ENCODE data around the gene ANKRD27.

Gene ANKRD27

GRCh38 chr19:32650671-32651070 is 24.3 kb downstream of the ANKRD27 start:
- DNase-seq (ENCODE audit: low read depth): no peak
- Histone ChIP-seq H3K9ac (ENCODE audit: low read length) (no peak overlapping the region), H3K27me3 (replicated peaks; ENCODE audit: control insufficient read depth, insufficient read depth, low read length) (no peaks in the 10 kb centered on the region)

GRCh38 chr19:32649751-32650150 is 25.2 kb downstream of the ANKRD27 start:
- no peak for DNase-seq (ENCODE audit: low read depth)
- H3K4me1 ChIP-seq (ENCODE audit: control insufficient read depth, insufficient read depth, low read length): peaks cover 22% of the 10 kb centered on the region
- H3K9ac ChIP-seq (ENCODE audit: low read length): no peak overlapping the region
- H3K9me3 ChIP-seq (ENCODE audit: control insufficient read depth, low read length): no peaks in the 10 kb centered on the region
- H3K4me3 ChIP-seq (ENCODE audit: low read length): no peak overlapping the region
- H3K27me3 ChIP-seq (replicated peaks; ENCODE audit: control insufficient read depth, insufficient read depth, low read length): no peaks in the 10 kb centered on the region
- H3K36me3 ChIP-seq (ENCODE audit: control insufficient read depth, insufficient read depth, low read length, severe bottlenecking): peaks cover 18% of the 10 kb centered on the region

More at GRCh38 chr19:32650671-32651070, 24.3 kb downstream of the ANKRD27 start:
- H3K9me3 ChIP-seq (ENCODE audit: control insufficient read depth, low read length): no peaks in the 10 kb centered on the region
- H3K4me1 ChIP-seq (ENCODE audit: control insufficient read depth, insufficient read depth, low read length): peaks cover 22% of the 10 kb centered on the region
- H3K4me3 ChIP-seq (ENCODE audit: low read length): no peak overlapping the region
- H3K36me3 ChIP-seq (ENCODE audit: control insufficient read depth, insufficient read depth, low read length, severe bottlenecking): peaks cover 24% of the 10 kb centered on the region

- peaks cover 12% of the 10 kb centered on the region for H3K4me1 ChIP-seq (ENCODE audit: control insufficient read depth, insufficient read depth, low read length)
- H3K27me3 ChIP-seq (replicated peaks; ENCODE audit: control insufficient read depth, insufficient read depth, low read length): no peaks in the 10 kb centered on the region
- DNase-seq (ENCODE audit: low read depth): no peak
- H3K36me3 ChIP-seq (ENCODE audit: control insufficient read depth, insufficient read depth, low read length, severe bottlenecking): peaks cover 40% of the 10 kb centered on the region
- no peak overlapping the region for H3K4me3 ChIP-seq (ENCODE audit: low read length)
- H3K9me3 ChIP-seq (ENCODE audit: control insufficient read depth, low read length): no peaks in the 10 kb centered on the region
- no peak overlapping the region for H3K9ac ChIP-seq (ENCODE audit: low read length)
Observed at GRCh38 chr19:32647361-32647760, 27.6 kb downstream of the ANKRD27 start.

- Histone ChIP-seq H3K27me3 (replicated peaks; ENCODE audit: control insufficient read depth, insufficient read depth, low read length) (no peaks in the 10 kb centered on the region), H3K36me3 (ENCODE audit: control insufficient read depth, insufficient read depth, low read length, severe bottlenecking) (peaks cover 47% of the 10 kb centered on the region), H3K4me3 (ENCODE audit: low read length) (no peak overlapping the region)
Observed at GRCh38 chr19:32646556-32646955, 28.4 kb downstream of the ANKRD27 start.

GRCh38 chr19:32642771-32643170 is 32.2 kb downstream of the ANKRD27 start:
- H3K4me1 ChIP-seq (ENCODE audit: control insufficient read depth, insufficient read depth, low read length): no peaks in the 10 kb centered on the region
- H3K27me3 ChIP-seq (replicated peaks; ENCODE audit: control insufficient read depth, insufficient read depth, low read length): no peaks in the 10 kb centered on the region
- H3K4me3 ChIP-seq (ENCODE audit: low read length): no peak overlapping the region
- H3K9me3 ChIP-seq (ENCODE audit: control insufficient read depth, low read length): no peaks in the 10 kb centered on the region
- H3K9ac ChIP-seq (ENCODE audit: low read length): no peak overlapping the region
- no peak for DNase-seq (ENCODE audit: low read depth)
- peaks cover 66% of the 10 kb centered on the region for H3K36me3 ChIP-seq (ENCODE audit: control insufficient read depth, insufficient read depth, low read length, severe bottlenecking)

More at GRCh38 chr19:32646556-32646955, 28.4 kb downstream of the ANKRD27 start:
- no peak overlapping the region for H3K9ac ChIP-seq (ENCODE audit: low read length)
- no peaks in the 10 kb centered on the region for H3K9me3 ChIP-seq (ENCODE audit: control insufficient read depth, low read length)
- peaks cover 4% of the 10 kb centered on the region for H3K4me1 ChIP-seq (ENCODE audit: control insufficient read depth, insufficient read depth, low read length)
- no peak for DNase-seq (ENCODE audit: low read depth)

GRCh38 chr19:32638625-32639024 is 36.4 kb downstream of the ANKRD27 start:
- Histone ChIP-seq H3K4me1 (ENCODE audit: control insufficient read depth, insufficient read depth, low read length) (no peaks in the 10 kb centered on the region), H3K27me3 (replicated peaks; ENCODE audit: control insufficient read depth, insufficient read depth, low read length) (no peaks in the 10 kb centered on the region), H3K4me3 (ENCODE audit: low read length) (no peak overlapping the region), H3K9me3 (ENCODE audit: control insufficient read depth, low read length) (no peaks in the 10 kb centered on the region), H3K36me3 (ENCODE audit: control insufficient read depth, insufficient read depth, low read length, severe bottlenecking) (peaks cover 68% of the 10 kb centered on the region), H3K9ac (ENCODE audit: low read length) (no peak overlapping the region)
- DNase-seq (ENCODE audit: low read depth): no peak

- peaks cover 68% of the 10 kb centered on the region for H3K36me3 ChIP-seq (ENCODE audit: control insufficient read depth, insufficient read depth, low read length, severe bottlenecking)
- no peak overlapping the region for H3K9ac ChIP-seq (ENCODE audit: low read length)
- no peak overlapping the region for H3K4me3 ChIP-seq (ENCODE audit: low read length)
- no peaks in the 10 kb centered on the region for H3K27me3 ChIP-seq (replicated peaks; ENCODE audit: control insufficient read depth, insufficient read depth, low read length)
- no peaks in the 10 kb centered on the region for H3K9me3 ChIP-seq (ENCODE audit: control insufficient read depth, low read length)
- no peaks in the 10 kb centered on the region for H3K4me1 ChIP-seq (ENCODE audit: control insufficient read depth, insufficient read depth, low read length)
- no peak for DNase-seq (ENCODE audit: low read depth)
Observed at GRCh38 chr19:32637480-32637879, 37.5 kb downstream of the ANKRD27 start.

GRCh38 chr19:32631381-32631780 is 43.6 kb downstream of the ANKRD27 start:
- Histone ChIP-seq H3K4me1 (ENCODE audit: control insufficient read depth, insufficient read depth, low read length) (no peaks in the 10 kb centered on the region), H3K9me3 (ENCODE audit: control insufficient read depth, low read length) (no peaks in the 10 kb centered on the region), H3K9ac (ENCODE audit: low read length) (no peak overlapping the region), H3K4me3 (ENCODE audit: low read length) (no peak overlapping the region), H3K27me3 (replicated peaks; ENCODE audit: control insufficient read depth, insufficient read depth, low read length) (no peaks in the 10 kb centered on the region), H3K36me3 (ENCODE audit: control insufficient read depth, insufficient read depth, low read length, severe bottlenecking) (peaks cover 66% of the 10 kb centered on the region)
- no peak for DNase-seq (ENCODE audit: low read depth)

- Histone ChIP-seq H3K36me3 (ENCODE audit: control insufficient read depth, insufficient read depth, low read length, severe bottlenecking) (peaks cover 60% of the 10 kb centered on the region), H3K9ac (ENCODE audit: low read length) (no peak overlapping the region), H3K27me3 (replicated peaks; ENCODE audit: control insufficient read depth, insufficient read depth, low read length) (no peaks in the 10 kb centered on the region), H3K9me3 (ENCODE audit: control insufficient read depth, low read length) (no peaks in the 10 kb centered on the region), H3K4me1 (ENCODE audit: control insufficient read depth, insufficient read depth, low read length) (no peaks in the 10 kb centered on the region), H3K4me3 (ENCODE audit: low read length) (no peak overlapping the region)
- DNase-seq (ENCODE audit: low read depth): no peak
Observed at GRCh38 chr19:32630338-32630737, 44.6 kb downstream of the ANKRD27 start.

GRCh38 chr19:32627714-32628270 is 47.2 kb downstream of the ANKRD27 start:
- Histone ChIP-seq H3K27me3 (replicated peaks; ENCODE audit: control insufficient read depth, insufficient read depth, low read length) (no peaks in the 10 kb centered on the region), H3K4me3 (ENCODE audit: low read length) (no peak overlapping the region), H3K4me1 (ENCODE audit: control insufficient read depth, insufficient read depth, low read length) (no peaks in the 10 kb centered on the region), H3K9me3 (ENCODE audit: control insufficient read depth, low read length) (no peaks in the 10 kb centered on the region), H3K9ac (ENCODE audit: low read length) (no peak overlapping the region), H3K36me3 (ENCODE audit: control insufficient read depth, insufficient read depth, low read length, severe bottlenecking) (peaks cover 57% of the 10 kb centered on the region)
- DNase-seq (ENCODE audit: low read depth): no peak

GRCh38 chr19:32626969-32627368 is 48.0 kb downstream of the ANKRD27 start:
- Histone ChIP-seq H3K36me3 (ENCODE audit: control insufficient read depth, insufficient read depth, low read length, severe bottlenecking) (peaks cover 62% of the 10 kb centered on the region), H3K9me3 (ENCODE audit: control insufficient read depth, low read length) (no peaks in the 10 kb centered on the region), H3K27me3 (replicated peaks; ENCODE audit: control insufficient read depth, insufficient read depth, low read length) (no peaks in the 10 kb centered on the region), H3K9ac (ENCODE audit: low read length) (no peak overlapping the region), H3K4me3 (ENCODE audit: low read length) (no peak overlapping the region), H3K4me1 (ENCODE audit: control insufficient read depth, insufficient read depth, low read length) (no peaks in the 10 kb centered on the region)
- DNase-seq (ENCODE audit: low read depth): no peak

GRCh38 chr19:32624410-32624809 is 50.6 kb downstream of the ANKRD27 start:
- Histone ChIP-seq H3K9me3 (ENCODE audit: control insufficient read depth, low read length) (no peaks in the 10 kb centered on the region), H3K4me3 (ENCODE audit: low read length) (no peak overlapping the region), H3K9ac (ENCODE audit: low read length) (no peak overlapping the region), H3K4me1 (ENCODE audit: control insufficient read depth, insufficient read depth, low read length) (no peaks in the 10 kb centered on the region), H3K36me3 (ENCODE audit: control insufficient read depth, insufficient read depth, low read length, severe bottlenecking) (peaks cover 51% of the 10 kb centered on the region), H3K27me3 (replicated peaks; ENCODE audit: control insufficient read depth, insufficient read depth, low read length) (no peaks in the 10 kb centered on the region)
- DNase-seq (ENCODE audit: low read depth): no peak
